Tibial artery (tissue), 4 donors: ENCODE data around the gene ABCA4.
"Not testable (repeated sequence)": the region's sequence is repeated elsewhere in the genome, so short reads cannot be mapped to it uniquely, and the experiment has no call there.

Experiments
- DNase-seq, 2 donors: peaks; one replicate each; pipeline ENCODE4 v3.0.0-alpha.2; 2019
- H3K27ac ChIP-seq, 2 donors: fragments of 200-600 bp; sonication (generic) in 1 of 2; 1 replicate in 1 of 2; 2 replicates in 1 of 2; pipeline ENCODE4 v1.5.1; 2018 to 2019; ENCODE audit warnings: mild to moderate bottlenecking in 1 of 2
- H3K27me3 ChIP-seq, 2 donors: fragments of 200-600 bp; sonication (generic) in 1 of 2; one replicate each; pipeline versions ENCODE4 v1.5.1 to v1.6.0; 2016 to 2019
- H3K36me3 ChIP-seq, 3 donors: fragments of 200-600 bp; sonication (generic) in 2 of 3; one replicate each; pipeline ENCODE4 v1.5.1; 2016 to 2019; ENCODE audit warnings: mild to moderate bottlenecking in 2 of 3
- H3K4me1 ChIP-seq, 4 donors: fragments of 200-600 bp; sonication (generic) in 2 of 4; 1 replicate in 3 of 4; 2 replicates in 1 of 4; pipeline ENCODE4 v1.5.1; 2016 to 2019
- H3K4me3 ChIP-seq, 2 donors: fragments of 200-600 bp; sonication (generic) in 1 of 2; 1 replicate in 1 of 2; 2 replicates in 1 of 2; pipeline ENCODE4 v1.5.1; 2018 to 2019; ENCODE audit warnings: mild to moderate bottlenecking in 2 of 2
- H3K9me3 ChIP-seq, 3 donors: fragments of 200-600 bp; sonication (generic) in 1 of 3; one replicate each; pipeline ENCODE4 v1.5.1; 2016 to 2019
- intact Hi-C: fragments of 100-400 bp; cut with DNase I; formaldehyde crosslinking; loops from one replicate; pipeline ENCODE4 v1.15.0; 2023; ENCODE audit warnings: low total_unique reads
- TF ChIP-seq, protein P1 (sequence below), 2 experiments: fragments of 200-600 bp in 1 of 2; fragments of 450-650 bp in 1 of 2; IDR thresholded peaks; one replicate each; pipeline ENCODE4 v1.5.1; 2017 to 2019; ENCODE audit warnings: antibody characterized with exemption in 2 of 2, mild to moderate bottlenecking in 1 of 2, moderate library complexity in 1 of 2

Gene ABCA4

DNA sequence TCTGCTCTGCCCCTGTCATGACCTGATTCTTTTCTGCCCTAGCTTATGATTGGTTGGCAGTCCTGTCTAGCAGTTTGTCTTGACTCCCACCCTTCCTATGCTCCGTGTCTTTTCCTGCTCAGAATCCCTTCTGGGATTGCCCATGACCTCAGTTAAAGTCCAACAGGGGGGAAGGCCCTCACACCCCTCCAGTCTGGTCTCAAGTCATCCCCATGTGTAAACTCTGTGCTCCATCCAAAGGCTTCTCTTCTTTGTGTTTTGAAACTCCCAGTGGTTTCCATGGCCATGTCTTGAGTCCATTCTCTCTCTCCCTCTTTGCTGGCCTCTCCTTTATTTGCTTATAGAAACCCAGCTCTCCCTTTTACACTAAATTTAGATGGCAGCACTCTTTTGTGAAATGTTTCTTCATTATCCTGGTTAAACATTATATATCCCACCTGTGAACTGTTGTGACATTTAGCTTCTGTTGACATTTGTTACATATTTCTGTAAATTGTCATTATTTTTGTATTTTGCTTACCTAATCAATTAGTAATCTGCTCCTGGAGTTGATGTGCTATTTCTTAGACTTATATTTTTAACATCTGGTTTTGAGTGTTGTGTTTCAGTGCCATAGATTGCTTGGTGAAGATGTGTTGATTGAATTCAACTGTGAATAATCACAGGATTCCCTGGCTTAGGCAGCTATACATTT is 162.8 kb downstream of the ABCA4 start:
- TF ChIP-seq, protein P1, sequence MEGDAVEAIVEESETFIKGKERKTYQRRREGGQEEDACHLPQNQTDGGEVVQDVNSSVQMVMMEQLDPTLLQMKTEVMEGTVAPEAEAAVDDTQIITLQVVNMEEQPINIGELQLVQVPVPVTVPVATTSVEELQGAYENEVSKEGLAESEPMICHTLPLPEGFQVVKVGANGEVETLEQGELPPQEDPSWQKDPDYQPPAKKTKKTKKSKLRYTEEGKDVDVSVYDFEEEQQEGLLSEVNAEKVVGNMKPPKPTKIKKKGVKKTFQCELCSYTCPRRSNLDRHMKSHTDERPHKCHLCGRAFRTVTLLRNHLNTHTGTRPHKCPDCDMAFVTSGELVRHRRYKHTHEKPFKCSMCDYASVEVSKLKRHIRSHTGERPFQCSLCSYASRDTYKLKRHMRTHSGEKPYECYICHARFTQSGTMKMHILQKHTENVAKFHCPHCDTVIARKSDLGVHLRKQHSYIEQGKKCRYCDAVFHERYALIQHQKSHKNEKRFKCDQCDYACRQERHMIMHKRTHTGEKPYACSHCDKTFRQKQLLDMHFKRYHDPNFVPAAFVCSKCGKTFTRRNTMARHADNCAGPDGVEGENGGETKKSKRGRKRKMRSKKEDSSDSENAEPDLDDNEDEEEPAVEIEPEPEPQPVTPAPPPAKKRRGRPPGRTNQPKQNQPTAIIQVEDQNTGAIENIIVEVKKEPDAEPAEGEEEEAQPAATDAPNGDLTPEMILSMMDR (IDR thresholded peaks at IDR 0.05) = no peak
- Histone ChIP-seq H3K36me3 (no peaks in the 10 kb centered on the region), H3K27ac (no peak overlapping the region), H3K9me3 (peaks cover 4 to 26% (median 14%) of the 10 kb centered on the region in 3 donors), H3K27me3 (no peaks in the 10 kb centered on the region), H3K4me1 (no peaks in the 10 kb centered on the region), H3K4me3 (no peak overlapping the region)
- DNase-seq = no peak
- intact Hi-C loops = no loop called here

DNA sequence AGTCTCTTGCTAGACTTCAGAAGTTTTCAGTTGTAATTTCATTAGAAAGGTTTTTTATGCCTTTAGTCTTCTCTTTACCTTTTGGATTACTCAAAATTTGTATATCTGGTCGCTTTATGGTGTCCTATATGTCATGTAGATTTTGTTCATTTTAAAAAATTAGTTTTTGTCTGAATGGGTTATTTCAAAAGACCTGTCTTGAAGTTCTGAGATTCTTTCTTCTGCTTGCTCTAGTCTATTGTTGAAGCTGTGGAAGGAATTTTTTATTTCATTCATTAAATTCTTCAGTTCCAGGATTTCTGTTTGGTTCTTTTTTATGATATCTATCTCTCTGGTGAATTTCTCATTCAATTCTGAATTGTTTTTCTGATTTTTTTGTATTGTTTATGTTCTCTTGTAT is 165.2 kb downstream of the ABCA4 start:
- DNase-seq = no peak
- intact Hi-C loops = no loop called here
- H3K4me3 ChIP-seq = no peak overlapping the region
- peaks cover 4 to 26% (median 14%) of the 10 kb centered on the region in 3 donors for H3K9me3 ChIP-seq
- no peaks in the 10 kb centered on the region for H3K36me3 ChIP-seq
- no peak overlapping the region for H3K27ac ChIP-seq
- no peaks in the 10 kb centered on the region for H3K4me1 ChIP-seq
- TF ChIP-seq, protein P1 (IDR thresholded peaks at IDR 0.05) = no peak
- no peaks in the 10 kb centered on the region for H3K27me3 ChIP-seq

DNA sequence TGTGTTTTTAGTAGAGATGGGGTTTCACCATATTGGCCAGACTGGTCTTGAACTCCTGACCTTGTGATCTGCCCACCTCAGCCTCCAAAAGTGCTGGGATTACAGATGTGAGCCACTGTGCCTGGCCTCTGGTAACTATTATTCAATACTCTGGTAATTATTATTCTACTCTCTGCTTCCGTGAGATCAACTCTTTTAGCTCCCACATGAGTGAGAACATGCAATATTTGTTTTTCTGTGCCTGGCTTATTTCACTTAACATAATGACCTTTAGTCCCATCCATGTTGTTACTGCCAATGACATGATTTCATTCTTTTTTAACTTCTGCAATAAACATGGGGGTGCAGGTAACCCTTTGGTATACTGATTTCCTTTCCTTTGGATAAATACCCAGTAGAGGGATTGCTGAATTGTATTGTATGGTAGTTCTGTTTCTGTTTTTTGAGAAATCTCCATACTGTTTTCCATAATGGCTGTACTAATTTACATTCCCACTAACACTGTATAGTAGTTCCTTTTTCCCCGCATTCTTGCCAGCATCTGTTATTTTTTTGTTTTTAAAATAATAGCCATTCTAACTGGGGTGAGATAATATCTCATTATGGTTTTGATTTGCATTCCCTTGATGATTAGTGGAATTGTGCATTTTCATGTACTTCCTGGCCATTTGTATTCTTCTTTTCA is 173.8 kb downstream of the ABCA4 start:
- H3K27me3 ChIP-seq, H3K27ac ChIP-seq, DNase-seq, H3K36me3 ChIP-seq, intact Hi-C loops, H3K4me1 ChIP-seq, H3K4me3 ChIP-seq, H3K9me3 ChIP-seq: not testable (repeated sequence)
